NB4 (cell line): ENCODE results near the gene CPLX1.

Experiments
- CTCF ChIP-seq: IDR thresholded peaks from one replicate; pipeline ENCODE4 v1.5.1; 2012; ENCODE audit warnings: low read depth, low read length
- MAX ChIP-seq: IDR thresholded peaks from 2 replicates; pipeline ENCODE4 v1.6.1; 2011; ENCODE audit warnings: low read depth, low read length

- TF ChIP-seq CTCF: no peak
- no peak for TF ChIP-seq MAX
Measured at GRCh38 chr4:823176-823760, 2.7 kb downstream of the CPLX1 start.
